ENCODE measurements around the gene PSMA7.

The PSMA7 gene

GRCh38 chr20:62171245-62171644, 28.1 kb upstream of the PSMA7 start:
- DNase-seq (ENCODE audit: low spot score) = no peak

GRCh38 chr20:62170536-62170935, 27.3 kb upstream of the PSMA7 start:
- DNase-seq (ENCODE audit: low spot score) = no peak

GRCh38 chr20:62168890-62169435, 25.8 kb upstream of the PSMA7 start:
- DNase-seq (ENCODE audit: low spot score) = no peak

- no peak for DNase-seq (ENCODE audit: low spot score)
Observed at GRCh38 chr20:62168061-62168460, 24.9 kb upstream of the PSMA7 start.

DNA sequence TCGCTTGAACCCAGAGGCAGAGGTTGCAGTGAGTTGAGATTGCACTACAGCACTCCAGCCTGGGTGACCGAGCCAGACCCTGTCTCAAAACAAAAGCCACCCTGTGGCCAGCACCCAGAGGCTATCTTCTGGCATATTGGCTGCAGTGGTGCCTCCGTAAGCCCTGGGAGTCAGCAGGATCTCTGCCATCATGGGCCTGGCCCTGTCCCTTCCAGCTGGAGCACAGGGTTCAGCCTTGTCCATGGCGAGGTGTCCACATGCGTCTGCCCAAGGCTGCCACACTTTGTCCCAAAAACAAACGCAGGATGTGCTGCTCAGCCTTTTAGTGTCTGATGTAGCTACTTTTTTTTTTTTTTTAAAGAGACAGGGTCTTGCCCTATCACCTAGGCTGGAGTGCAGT, 24.3 kb upstream of the PSMA7 start:
- no peak for DNase-seq (ENCODE audit: low spot score)

GRCh38 chr20:62165762-62166399, 22.7 kb upstream of the PSMA7 start:
- peak; percentile 47 for DNase-seq (ENCODE audit: low spot score)

DNA sequence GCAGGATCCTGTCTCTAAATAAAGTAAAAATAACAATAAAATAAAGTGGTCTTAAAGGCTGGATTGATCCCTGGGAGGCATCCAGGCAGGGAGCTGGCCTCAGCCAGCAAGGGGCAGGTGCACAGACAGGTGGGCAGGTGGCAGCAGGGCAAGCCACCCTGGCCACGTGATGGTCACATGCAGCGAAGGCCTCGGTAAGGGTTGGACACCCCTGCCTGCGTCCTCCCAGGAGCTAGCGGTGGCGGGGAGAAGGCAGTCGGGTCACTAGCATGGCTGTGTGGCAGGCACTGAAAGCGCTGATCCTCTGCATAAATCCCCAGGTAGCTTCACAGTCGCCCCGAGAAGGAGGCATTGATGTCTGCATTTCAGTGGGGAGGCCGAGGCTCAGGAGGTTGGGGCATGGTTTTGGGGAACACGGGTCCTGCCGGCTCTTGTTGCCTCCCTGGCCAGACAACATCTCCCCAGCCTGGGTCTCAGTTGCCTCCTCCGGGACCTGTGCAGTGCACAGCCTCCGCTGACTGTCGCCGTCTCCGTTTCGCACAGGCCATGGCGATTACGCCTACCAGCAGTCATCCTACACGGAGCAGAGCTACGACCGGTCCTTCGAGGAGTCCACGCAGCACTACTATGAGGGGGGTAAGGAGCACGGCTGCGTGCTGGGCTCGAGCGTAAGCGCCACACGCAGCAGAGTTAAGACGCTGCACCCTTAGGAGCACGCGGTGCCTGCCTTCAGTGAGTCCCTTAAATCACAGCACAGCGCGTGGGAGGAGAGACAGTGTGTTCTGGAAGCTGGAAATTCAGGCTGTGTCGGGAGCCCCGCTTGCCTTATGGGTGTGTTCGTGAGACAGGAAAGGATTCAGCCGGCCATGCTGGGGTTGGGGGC, 21.9 kb upstream of the PSMA7 start:
- no peak for DNase-seq (ENCODE audit: low spot score)

DNA sequence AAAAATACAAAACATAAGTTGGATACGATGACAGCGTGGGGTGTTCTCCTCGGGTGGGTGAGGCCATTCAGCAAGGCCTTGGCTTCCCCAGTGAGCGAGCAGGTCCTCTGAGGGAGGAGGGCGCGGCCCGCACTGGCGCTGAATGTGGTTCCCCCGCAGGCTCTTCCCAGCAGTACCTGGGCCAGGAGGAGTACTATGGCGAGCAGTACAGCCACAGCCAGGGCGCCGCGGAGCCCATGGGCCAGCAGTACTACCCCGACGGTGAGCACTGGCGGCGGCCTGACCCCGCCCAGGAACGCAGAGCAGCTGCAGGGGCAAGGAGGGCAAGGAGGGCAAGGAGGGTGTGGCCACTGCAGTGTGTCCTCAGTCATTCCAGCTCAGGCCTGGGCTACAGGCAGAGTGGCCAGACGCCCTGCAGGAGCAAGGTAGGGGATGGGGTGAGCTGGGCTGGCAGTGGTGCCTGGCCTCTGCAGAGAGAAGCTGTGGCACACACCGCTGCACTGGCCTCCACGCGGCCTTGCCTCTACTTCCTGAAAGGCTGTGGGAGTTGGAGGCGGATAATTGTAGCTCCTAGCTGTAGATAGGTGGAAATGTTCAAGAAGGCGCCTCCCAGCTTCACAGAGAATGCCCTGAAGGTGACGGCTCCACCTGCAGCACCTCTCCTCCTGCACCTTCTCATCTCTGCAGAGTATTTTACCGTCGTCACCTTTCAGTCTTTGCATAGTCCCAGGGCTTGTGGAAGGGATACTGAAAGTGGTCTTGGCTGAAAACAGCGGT, 21.0 kb upstream of the PSMA7 start:
- DNase-seq (ENCODE audit: low spot score) = no peak

- no peak for DNase-seq (ENCODE audit: low spot score)
Observed at GRCh38 chr20:62163485-62163865, 20.3 kb upstream of the PSMA7 start.

DNA sequence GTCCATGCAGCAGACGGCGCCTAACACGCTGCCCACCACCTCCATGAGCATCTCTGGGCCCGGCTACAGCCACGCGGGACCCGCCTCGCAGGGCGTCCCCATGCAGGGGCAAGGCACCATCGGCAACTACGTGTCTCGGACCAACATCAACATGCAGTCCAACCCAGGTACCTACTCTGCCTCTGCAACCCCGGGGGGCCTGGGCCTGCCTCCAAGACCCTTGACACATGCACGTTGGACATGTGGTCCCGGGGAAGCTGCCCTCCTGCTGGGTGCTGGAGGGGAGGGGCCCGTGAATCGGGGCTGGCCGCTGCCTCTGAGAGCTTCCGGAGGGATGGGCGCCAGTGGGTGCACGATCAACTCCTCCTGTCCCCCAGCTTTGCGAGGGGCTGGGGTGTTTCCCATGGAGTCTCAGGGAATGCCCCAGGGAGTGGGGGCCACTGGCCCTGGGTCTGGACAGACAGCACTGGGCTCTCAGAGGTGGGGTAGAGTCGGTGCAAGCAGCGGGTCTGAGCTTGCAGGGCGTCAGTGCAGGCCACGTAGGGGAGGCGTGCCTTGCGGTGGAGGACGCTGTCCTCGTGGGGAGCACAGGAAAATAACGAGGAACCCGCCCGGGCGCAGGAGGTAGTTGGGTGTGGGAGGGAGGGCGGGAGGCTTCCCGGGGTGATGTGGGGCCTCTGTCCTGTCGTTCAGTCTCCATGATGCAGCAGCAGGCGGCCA, 19.7 kb upstream of the PSMA7 start:
- no peak for DNase-seq (ENCODE audit: low spot score)

- no peak for DNase-seq (ENCODE audit: low spot score)
Observed at GRCh38 chr20:62161347-62161746, 18.2 kb upstream of the PSMA7 start.

DNA sequence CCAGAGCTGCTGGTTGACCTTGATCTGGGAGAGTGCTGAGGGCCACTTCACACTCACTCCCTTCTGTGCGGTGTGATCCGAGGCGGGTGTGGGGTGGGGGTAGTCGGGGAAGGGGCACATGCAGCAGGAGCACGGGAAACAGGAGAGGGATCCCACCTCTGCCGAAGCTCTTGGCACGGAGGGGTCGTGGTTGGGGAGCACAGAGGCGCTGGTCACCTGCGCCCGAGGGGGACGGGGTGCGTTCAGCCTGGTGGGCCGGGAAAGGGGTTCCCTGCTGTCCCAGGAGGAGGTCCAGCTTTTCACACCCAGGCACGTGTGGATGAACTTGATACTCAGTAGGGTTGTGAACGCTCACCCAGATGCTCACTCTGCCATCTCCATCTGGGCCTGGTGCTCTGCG, 17.7 kb upstream of the PSMA7 start:
- no peak for DNase-seq (ENCODE audit: low spot score)

DNA sequence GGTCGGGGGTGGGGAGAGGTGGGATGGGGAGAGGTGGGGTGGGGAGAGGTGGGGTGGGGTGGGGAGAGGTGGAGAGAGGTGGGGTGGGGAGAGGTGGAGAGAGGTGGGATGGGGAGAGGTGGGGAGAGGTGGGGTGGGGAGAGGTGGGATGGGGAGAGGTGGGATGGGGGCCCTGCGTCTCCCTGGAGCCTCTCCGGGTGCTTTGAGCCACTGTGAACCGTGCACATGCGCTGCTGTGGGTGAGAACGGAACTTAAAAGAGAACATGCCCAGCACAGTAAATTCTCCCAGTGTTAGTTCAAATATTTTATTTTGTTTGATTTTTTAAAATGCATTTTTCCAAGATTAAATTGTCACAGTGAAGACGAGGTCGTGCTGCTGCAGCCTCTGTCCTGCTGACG, 17.1 kb upstream of the PSMA7 start:
- DNase-seq (ENCODE audit: low spot score) = no peak

DNA sequence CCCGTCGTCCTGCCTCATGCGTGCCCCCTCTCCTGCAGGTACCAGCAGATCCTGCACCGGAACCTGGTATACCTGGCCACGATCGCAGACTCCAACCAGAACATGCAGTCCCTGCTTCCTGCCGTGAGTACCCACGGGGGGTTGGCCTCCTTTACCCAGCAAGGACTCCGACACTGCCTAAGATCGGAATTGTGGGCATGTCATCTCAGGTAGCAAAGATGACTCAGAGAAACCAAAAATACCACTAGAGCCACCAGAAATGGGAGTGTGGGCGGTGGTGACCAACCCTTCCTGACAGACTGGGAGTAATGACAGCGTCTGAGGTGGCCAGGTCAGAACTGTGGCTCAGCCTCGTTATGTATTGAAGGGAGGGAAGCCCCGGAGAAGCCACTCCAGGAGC, 16.6 kb upstream of the PSMA7 start:
- peak; percentile 29 for DNase-seq (ENCODE audit: low spot score)

DNA sequence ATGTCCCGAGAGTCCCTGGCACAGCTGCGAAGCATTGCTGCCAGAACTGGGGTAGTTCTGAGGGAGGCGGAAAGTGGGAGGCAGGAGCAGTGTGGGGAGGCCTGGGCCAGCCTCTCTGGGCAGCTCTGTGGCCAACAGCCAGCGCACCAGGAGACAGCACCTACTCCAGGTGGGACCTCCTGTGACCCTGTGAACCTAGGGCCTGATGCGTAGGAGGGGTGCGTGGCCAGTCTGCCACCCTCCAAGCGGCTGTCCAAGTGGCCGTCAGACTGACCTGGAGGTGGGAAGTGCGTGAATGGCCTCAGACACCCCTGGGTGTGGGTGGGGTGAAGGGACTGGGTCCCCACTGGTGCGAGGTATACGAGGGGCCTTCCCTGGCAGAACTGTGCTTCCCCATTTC, 15.9 kb upstream of the PSMA7 start:
- DNase-seq (ENCODE audit: low spot score) = no peak

- DNase-seq (ENCODE audit: low spot score) = no peak
Observed at GRCh38 chr20:62158541-62158940, 15.3 kb upstream of the PSMA7 start.

- no peak for DNase-seq (ENCODE audit: low spot score)
Observed at GRCh38 chr20:62158088-62158400, 14.8 kb upstream of the PSMA7 start.

GRCh38 chr20:62157387-62158087, 14.3 kb upstream of the PSMA7 start:
- no peak for DNase-seq (ENCODE audit: low spot score)

- peak; percentile 74 for DNase-seq (ENCODE audit: low spot score)
Observed at GRCh38 chr20:62156592-62157386, 13.6 kb upstream of the PSMA7 start.

- no peak for DNase-seq (ENCODE audit: low spot score)
Observed at GRCh38 chr20:62156254-62156556, 13.0 kb upstream of the PSMA7 start.

Data from hepatic stellate cell (primary cell).